H1 (cell line): ENCODE data around the gene DHDH. TPM values are rescaled to one million over a fixed set of nuclear protein-coding genes. Genes with fewer than 3 reads are reported as not detected.

Experiments used
- CTCF ChIA-PET: fragments of 300-600 bp; sonication (Branson Sonifier 250); formaldehyde crosslinking; loops from one replicate; lab custom pipeline; 2021; ENCODE audit not compliant: partially characterized antibody; lab: Charles Lee
- POLR2A ChIA-PET: fragments of 300-600 bp; sonication (Branson Sonifier 250); formaldehyde crosslinking; loops from one replicate; lab custom pipeline; 2021; ENCODE audit warnings: inconsistent platforms; ENCODE audit not compliant: partially characterized antibody; lab: Charles Lee
- DNase-seq, 2 experiments: peaks; one replicate each; pipeline versions ENCODE4 v3.0.0 to v3.0.0-alpha.2; 2010 to 2022; ENCODE audit warnings: low spot score in 2 of 2, low read depth in 1 of 2, mixed read lengths in 1 of 2
- FAIRE-seq: peaks from 2 replicates; lab custom pipeline; 2011; peaks lifted over from hg19 to GRCh38; lab: Jason Lieb, UNC
- H2AFZ ChIP-seq: 2 replicates; pipeline ENCODE4 v1.8.1; 2012; ENCODE audit warnings: low read length, inconsistent platforms
- H2AK5ac ChIP-seq: 2 replicates; pipeline ENCODE4 v1.6.1; 2013; ENCODE audit warnings: low read depth, low read length
- H2BK120ac ChIP-seq: replicated peaks from 2 replicates; pipeline ENCODE3; 2013; ENCODE audit warnings: low read depth, low read length, inconsistent platforms
- H2BK12ac ChIP-seq: 2 replicates; pipeline ENCODE4 v1.6.1; 2013; ENCODE audit warnings: low read depth, low read length
- H2BK15ac ChIP-seq: 2 replicates; pipeline ENCODE4 v1.6.1; 2013; ENCODE audit warnings: low read length
- H2BK20ac ChIP-seq: 2 replicates; pipeline ENCODE4 v1.6.1; 2013; ENCODE audit warnings: low read length
- H2BK5ac ChIP-seq: 2 replicates; pipeline ENCODE4 v1.6.1; 2013; ENCODE audit warnings: low read depth, low read length
- H3K14ac ChIP-seq: 2 replicates; pipeline ENCODE4 v1.6.1; 2013; ENCODE audit warnings: inconsistent platforms; ENCODE audit not compliant: insufficient read length
- H3K18ac ChIP-seq: 2 replicates; pipeline ENCODE4 v1.6.1; 2013; ENCODE audit warnings: low read length; ENCODE audit errors: extremely low read depth
- H3K23ac ChIP-seq: 2 replicates; pipeline ENCODE4 v1.6.1; 2013; ENCODE audit warnings: inconsistent platforms; ENCODE audit not compliant: insufficient read length
- H3K23me2 ChIP-seq: 2 replicates; pipeline ENCODE4 v1.6.1; 2013; ENCODE audit warnings: low read depth, low read length
- H3K27ac ChIP-seq: 2 replicates; pipeline ENCODE4 v1.6.1; 2011; ENCODE audit warnings: low read depth, low read length, inconsistent platforms
- H3K27me3 ChIP-seq, 4 experiments: replicated peaks in 1 of 4; 1 replicate in 1 of 4; 2 replicates in 3 of 4; pipeline versions ENCODE4 v1.6.1 to v1.8.1; 2011 to 2013; ENCODE audit warnings: low read length in 3 of 4, mild to moderate bottlenecking in 3 of 4, inconsistent platforms in 2 of 4, mixed read lengths in 2 of 4, moderate library complexity in 1 of 4; ENCODE audit not compliant: control insufficient read depth in 3 of 4, insufficient read depth in 3 of 4; ENCODE audit errors: extremely low read depth in 1 of 4
- H3K36me3 ChIP-seq, 4 experiments: 2 replicates each; pipeline versions ENCODE4 v1.6.1 to v1.8.1; 2011 to 2013; ENCODE audit warnings: mild to moderate bottlenecking in 4 of 4, low read length in 3 of 4, moderate library complexity in 2 of 4, control low read depth in 1 of 4, inconsistent platforms in 1 of 4; ENCODE audit not compliant: insufficient read depth in 4 of 4, control insufficient read depth in 2 of 4
- H3K4ac ChIP-seq: replicated peaks from 2 replicates; pipeline ENCODE3; 2013; ENCODE audit warnings: low read length, low read depth, mixed read lengths, inconsistent platforms; ENCODE audit not compliant: insufficient read length
- H3K4me1 ChIP-seq, 4 experiments: replicated peaks in 1 of 4; 1 replicate in 1 of 4; 2 replicates in 3 of 4; pipeline versions ENCODE4 v1.6.1 to v1.8.1; 2011 to 2013; ENCODE audit warnings: low read length in 3 of 4, inconsistent platforms in 2 of 4, mixed read lengths in 1 of 4; ENCODE audit not compliant: insufficient read depth in 4 of 4, control insufficient read depth in 3 of 4
- H3K4me2 ChIP-seq, 2 experiments: 2 replicates each; pipeline versions ENCODE4 v1.6.1 to v1.8.1; 2011 to 2013; ENCODE audit warnings: low read depth in 2 of 2, low read length in 2 of 2, control low read depth in 1 of 2, inconsistent platforms in 1 of 2, mild to moderate bottlenecking in 1 of 2; ENCODE audit not compliant: insufficient read depth in 1 of 2
- H3K4me3 ChIP-seq, 4 experiments: fragments of 200-600, 300-600 bp in 1 of 4; sonication (generic), shearing (Covaris generic), sonication (Bioruptor Twin) in 1 of 4; 2 replicates each; pipeline versions ENCODE4 v1.5.1 to v1.8.1; 2011 to 2016; ENCODE audit warnings: low read length in 4 of 4, low read depth in 3 of 4, control low read depth in 2 of 4, inconsistent platforms in 2 of 4, mild to moderate bottlenecking in 2 of 4, mixed read lengths in 1 of 4, moderate library complexity in 1 of 4; ENCODE audit not compliant: insufficient read depth in 2 of 4; ENCODE audit errors: extremely low read depth in 1 of 4
- H3K56ac ChIP-seq: replicated peaks from 2 replicates; pipeline ENCODE3; 2013; ENCODE audit warnings: low read depth, mild to moderate bottlenecking, mixed read lengths, low read length, inconsistent platforms; ENCODE audit not compliant: insufficient read length
- H3K79me1 ChIP-seq: 2 replicates; pipeline ENCODE4 v1.6.1; 2013; ENCODE audit warnings: low read depth, low read length, control low read depth
- H3K79me2 ChIP-seq, 2 experiments: 2 replicates each; pipeline versions ENCODE4 v1.6.1 to v1.8.1; 2012 to 2013; ENCODE audit warnings: low read length in 2 of 2, mild to moderate bottlenecking in 2 of 2, inconsistent platforms in 1 of 2; ENCODE audit not compliant: insufficient read depth in 2 of 2, control insufficient read depth in 1 of 2
- H3K9ac ChIP-seq, 4 experiments: replicated peaks in 1 of 4; 1 replicate in 1 of 4; 2 replicates in 3 of 4; pipeline versions ENCODE4 v1.6.1 to v1.8.1; 2011 to 2013; ENCODE audit warnings: low read depth in 3 of 4, low read length in 3 of 4, control low read depth in 2 of 4, mild to moderate bottlenecking in 2 of 4, moderate library complexity in 2 of 4, inconsistent platforms in 1 of 4; ENCODE audit errors: extremely low read depth in 1 of 4
- H3K9me3 ChIP-seq, 2 experiments: 2 replicates each; pipeline versions ENCODE4 v1.6.1 to v1.8.1; 2012 to 2013; ENCODE audit warnings: mild to moderate bottlenecking in 2 of 2, moderate library complexity in 2 of 2, control low read depth in 1 of 2, inconsistent platforms in 1 of 2, low read depth in 1 of 2, low read length in 1 of 2, mixed read lengths in 1 of 2; ENCODE audit not compliant: insufficient read depth in 2 of 2
- H4K20me1 ChIP-seq, 2 experiments: replicated peaks in 1 of 2; 2 replicates each; pipeline versions ENCODE3 to v1.8.1; 2011 to 2013; ENCODE audit warnings: inconsistent platforms in 2 of 2, low read length in 2 of 2, mild to moderate bottlenecking in 1 of 2; ENCODE audit not compliant: insufficient read depth in 2 of 2, control insufficient read depth in 1 of 2
- H4K5ac ChIP-seq: 2 replicates; pipeline ENCODE4 v1.6.1; 2013; ENCODE audit warnings: low read length, low read depth, mixed read lengths, inconsistent platforms; ENCODE audit not compliant: insufficient read length
- H4K8ac ChIP-seq: 2 replicates; pipeline ENCODE4 v1.8.0; 2013; ENCODE audit warnings: mild to moderate bottlenecking, moderate library complexity, low read length, inconsistent platforms; ENCODE audit not compliant: insufficient read depth; ENCODE audit errors: extremely low read depth
- H4K91ac ChIP-seq: replicated peaks from 2 replicates; pipeline ENCODE3; 2013; ENCODE audit warnings: low read length, mixed read lengths, inconsistent platforms; ENCODE audit not compliant: insufficient read length
- CTCF ChIP-seq, 3 experiments: IDR thresholded peaks; 1 replicate in 2 of 3; 2 replicates in 1 of 3; pipeline versions ENCODE4 v1.5.1 to v1.6.1; 2011; ENCODE audit warnings: low read length in 3 of 3, mild to moderate bottlenecking in 3 of 3, inconsistent platforms in 2 of 3, low read depth in 1 of 3, moderate library complexity in 1 of 3; ENCODE audit not compliant: insufficient read depth in 1 of 3; ENCODE audit errors: control extremely low read depth in 1 of 3
- WGBS, 2 experiments: shearing (Covaris generic) in 1 of 2; methylation state at CpG; one replicate each; pipeline versions ENCODE4 v1.1.6 to v1.1.7; 2013 to 2015; ENCODE audit warnings: low lambda C conversion rate in 2 of 2, mixed read lengths in 2 of 2, inconsistent platforms in 1 of 2, low coverage in 1 of 2, missing lambda C conversion rate in 1 of 2; ENCODE audit not compliant: insufficient replicate concordance in 2 of 2, insufficient coverage in 1 of 2, insufficient read length in 1 of 2; ENCODE audit errors: extremely low coverage in 1 of 2, missing lambda C conversion rate in 1 of 2; 5-methylcytosine and 5-hydroxymethylcytosine counted together
- polyA plus RNA-seq, 7 experiments: library from polyadenylated mRNA; depleted of rRNA in 3 of 7; stranded (reverse) in 5 of 7; unstranded in 2 of 7; fragments of >200 nt in 5 of 7; fragments of 200-250 nt in 2 of 7; gene quantifications; 1 replicate in 5 of 7; 2 replicates in 1 of 7; 4 replicates in 1 of 7; pipeline versions ENCODE4 v1.2.1 to v1.2.3, GENCODE V29; 2011 to 2013; ENCODE audit warnings: missing spikeins in 2 of 7, mixed read lengths in 2 of 7
- total RNA-seq: library from RNA; stranded (reverse); fragmentation: NEBNext Ultra II Directional; extraction: Animal tissue kit (Norgen Biotek cat#: 25700); gene quantifications from 2 replicates; pipeline ENCODE4 v1.2.1, GENCODE V29; 2021

DHDH gene
- total and polyA plus RNA-seq, 2 of the 8 experiments (the other 6 are each of a cell fraction or from before 2014, with no cell fraction given) = 2.2 to 2.8 TPM

DNA sequence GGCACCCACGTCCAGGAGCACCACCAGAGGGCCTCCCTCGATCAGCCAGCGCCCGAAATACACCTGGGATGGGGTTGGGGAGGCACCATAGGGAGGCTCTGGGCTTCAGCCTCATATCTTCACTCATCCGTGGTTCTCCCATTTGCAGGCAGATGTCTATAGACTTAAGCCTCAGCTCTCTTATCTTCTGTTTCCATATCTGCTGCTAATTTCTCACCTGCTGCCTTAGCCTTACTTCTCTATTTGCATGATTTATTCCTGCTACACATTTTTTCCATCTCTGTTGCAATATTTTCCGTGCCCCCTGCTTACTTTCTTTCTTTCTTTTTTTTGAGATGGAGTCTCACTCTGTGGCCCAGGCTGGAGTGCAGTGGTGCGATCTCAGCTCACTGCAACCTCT, 53.8 kb downstream of the DHDH start:
- Histone ChIP-seq H3K4me3 (no peak overlapping the region), H2BK20ac (no peak overlapping the region), H3K23ac (no peak overlapping the region), H2BK12ac (no peak overlapping the region), H2BK5ac (no peak overlapping the region), H2BK15ac (no peak overlapping the region), H3K23me2 (no peaks in the 10 kb centered on the region; the same call in 1 of the 2 replicates), H3K79me2 (peaks cover 0 to 7% of the 10 kb centered on the region in 2 experiments; a peak in 1 of 4 replicates), H3K4me2 (no peak overlapping the region), H3K14ac (no peak overlapping the region), H3K27me3 (no peaks in the 10 kb centered on the region), H3K4ac (no peak overlapping the region), H2AK5ac (no peak overlapping the region), H4K5ac (no peak overlapping the region), H3K9ac (no peak overlapping the region), H3K36me3 (peaks cover 3 to 34% (median 10%) of the 10 kb centered on the region in 4 experiments; a peak in 5 of 8 replicates), H3K79me1 (peaks cover 4% of the 10 kb centered on the region), H3K4me1 (peaks cover 0 to 1% (median 0%) of the 10 kb centered on the region in 4 experiments; a peak in 2 of 7 replicates), H3K18ac (no peak overlapping the region)
- ChIA-PET POLR2A (interaction anchor here (0.6 to 1.7 kb wide), 5 partner anchors 12 to 115 kb away, joined by 3 to 5 read pairs (median 4); partner anchors contain the start of genes FTL and PPP1R15A), CTCF (interaction anchor here (0.7 to 1.9 kb wide), 7 partner anchors 11 to 324 kb away, joined by 3 to 12 read pairs (median 4); no protein-coding TSS in a partner anchor)
- 81% methylated on average over 7 of the region's 7 CpGs; no CpG with 5 or more reads in 1 of the 2 experiments for WGBS, 2 experiments
- DNase-seq = no peak
- TF ChIP-seq CTCF (IDR thresholded peaks at IDR 0.05; ENCODE audit: control extremely low read depth in 1 of 3, insufficient read depth in 1 of 3, low read depth in 1 of 3, low read length in 3 of 3) = no peak
- TF ChIP-seq, all 59 proteins: peak for 0
- FAIRE-seq = no peak
- Histone ChIP-seq H3K56ac (no peak overlapping the region), H3K27ac (no peak overlapping the region), H3K9me3 (no peaks in the 10 kb centered on the region), H2AFZ (no peak overlapping the region), H4K91ac (no peak overlapping the region), H2BK120ac (no peak overlapping the region), H4K8ac (no peak overlapping the region), H4K20me1 (peaks cover 0 to 10% of the 10 kb centered on the region in 2 experiments)
